HG02763 (cell line): ENCODE data around the gene HAS3.
"Not testable (repeated sequence)": the region's sequence is repeated elsewhere in the genome, so short reads cannot be mapped to it uniquely, and the experiment has no call there.

Experiments used
- ATAC-seq: cut with Tn5 transposase; IDR thresholded peaks from one replicate; pipeline ENCODE4 v1.9.1; 2021; ENCODE audit warnings: mild to moderate bottlenecking, moderate library complexity; ENCODE audit not compliant: unreplicated experiment

Gene HAS3, protein sequence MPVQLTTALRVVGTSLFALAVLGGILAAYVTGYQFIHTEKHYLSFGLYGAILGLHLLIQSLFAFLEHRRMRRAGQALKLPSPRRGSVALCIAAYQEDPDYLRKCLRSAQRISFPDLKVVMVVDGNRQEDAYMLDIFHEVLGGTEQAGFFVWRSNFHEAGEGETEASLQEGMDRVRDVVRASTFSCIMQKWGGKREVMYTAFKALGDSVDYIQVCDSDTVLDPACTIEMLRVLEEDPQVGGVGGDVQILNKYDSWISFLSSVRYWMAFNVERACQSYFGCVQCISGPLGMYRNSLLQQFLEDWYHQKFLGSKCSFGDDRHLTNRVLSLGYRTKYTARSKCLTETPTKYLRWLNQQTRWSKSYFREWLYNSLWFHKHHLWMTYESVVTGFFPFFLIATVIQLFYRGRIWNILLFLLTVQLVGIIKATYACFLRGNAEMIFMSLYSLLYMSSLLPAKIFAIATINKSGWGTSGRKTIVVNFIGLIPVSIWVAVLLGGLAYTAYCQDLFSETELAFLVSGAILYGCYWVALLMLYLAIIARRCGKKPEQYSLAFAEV

DNA sequence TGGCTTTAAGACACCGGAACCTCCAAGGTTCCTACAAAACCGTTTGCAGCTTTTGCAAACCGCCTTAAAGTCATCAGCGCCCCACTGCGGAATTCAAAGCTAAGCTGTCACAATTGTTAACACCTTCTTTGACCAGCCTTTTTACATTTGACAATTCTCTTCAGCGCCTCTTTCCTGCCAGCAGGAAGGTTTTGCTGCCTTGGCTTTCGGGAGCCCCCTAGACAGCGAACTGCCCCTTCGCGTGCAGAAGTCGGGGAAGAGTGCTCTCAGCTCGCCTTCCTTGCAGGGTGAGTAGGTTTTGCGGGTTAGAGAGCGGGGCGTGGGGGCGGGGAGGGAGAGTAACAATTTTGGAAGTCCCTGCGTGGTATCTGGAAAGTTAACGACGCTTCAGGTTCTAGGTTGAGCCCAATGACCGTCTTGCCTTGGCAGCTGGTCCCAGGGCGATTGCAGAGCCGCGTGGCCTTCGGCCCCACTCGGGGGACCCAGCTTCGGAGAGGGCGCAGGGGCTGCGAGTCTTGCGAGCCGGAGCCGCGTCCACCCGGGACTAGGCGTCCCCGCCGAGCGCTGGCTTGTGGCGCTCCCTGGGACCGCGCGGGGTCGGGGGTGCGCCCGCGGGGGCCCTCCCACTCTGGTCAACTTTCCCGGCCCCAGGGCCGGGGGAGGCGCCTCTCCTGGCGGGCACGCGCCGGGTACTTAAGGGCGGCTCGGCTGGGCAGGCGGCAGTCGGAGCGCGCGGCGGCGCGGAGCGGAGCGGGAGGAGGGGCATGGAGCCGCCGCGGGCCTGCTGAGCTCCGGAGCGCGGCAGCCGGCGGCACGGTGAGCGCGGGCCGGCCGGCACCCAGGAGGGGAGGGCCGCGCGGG, at the start of gene HAS3:
Gene HAS3, plus strand, starts transcription at position 153 of the 861 bp plus-strand sequence. CDS start 3,743 bp downstream, outside the sequence.
- no peak for ATAC-seq

DNA sequence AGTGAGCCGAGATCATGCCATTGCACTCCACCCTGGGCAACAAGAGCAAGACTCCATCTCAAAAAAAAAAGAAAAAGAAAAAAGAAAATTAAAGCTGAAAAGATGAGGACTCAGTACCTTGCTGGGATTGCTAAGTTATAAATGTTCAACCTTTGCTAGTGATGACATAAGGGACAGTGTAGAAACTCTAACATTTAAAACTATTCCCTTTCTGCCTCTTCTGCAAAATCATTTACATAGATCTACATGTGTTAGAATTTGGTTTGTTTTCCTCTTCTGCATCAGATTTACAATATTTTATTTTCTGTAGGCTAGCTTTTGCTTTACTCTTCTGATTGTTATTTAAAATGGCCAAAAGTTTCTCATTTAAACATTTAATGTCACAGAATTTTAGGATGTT, 49.5 kb upstream of the HAS3 start:
- ATAC-seq, result no peak

DNA sequence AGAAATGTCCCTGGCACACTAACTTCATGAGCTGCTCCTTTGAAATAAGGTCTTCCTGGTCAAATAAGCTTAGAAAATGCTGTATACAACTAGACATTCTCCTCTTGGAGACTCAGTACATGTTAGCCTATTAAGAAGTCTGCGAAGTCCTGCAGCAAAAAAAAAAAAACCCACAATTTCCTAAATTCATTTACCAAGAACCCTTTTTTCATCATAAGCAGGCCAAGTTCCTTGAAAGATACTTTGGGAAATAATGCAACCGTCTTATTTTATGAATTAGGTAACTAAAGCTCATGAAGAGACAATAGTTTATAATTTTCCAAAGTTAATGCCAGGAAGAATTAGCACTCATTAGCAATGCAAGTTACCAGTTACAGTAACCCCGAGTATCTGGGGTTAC, 49.0 kb upstream of the HAS3 start:
- no peak for ATAC-seq

DNA sequence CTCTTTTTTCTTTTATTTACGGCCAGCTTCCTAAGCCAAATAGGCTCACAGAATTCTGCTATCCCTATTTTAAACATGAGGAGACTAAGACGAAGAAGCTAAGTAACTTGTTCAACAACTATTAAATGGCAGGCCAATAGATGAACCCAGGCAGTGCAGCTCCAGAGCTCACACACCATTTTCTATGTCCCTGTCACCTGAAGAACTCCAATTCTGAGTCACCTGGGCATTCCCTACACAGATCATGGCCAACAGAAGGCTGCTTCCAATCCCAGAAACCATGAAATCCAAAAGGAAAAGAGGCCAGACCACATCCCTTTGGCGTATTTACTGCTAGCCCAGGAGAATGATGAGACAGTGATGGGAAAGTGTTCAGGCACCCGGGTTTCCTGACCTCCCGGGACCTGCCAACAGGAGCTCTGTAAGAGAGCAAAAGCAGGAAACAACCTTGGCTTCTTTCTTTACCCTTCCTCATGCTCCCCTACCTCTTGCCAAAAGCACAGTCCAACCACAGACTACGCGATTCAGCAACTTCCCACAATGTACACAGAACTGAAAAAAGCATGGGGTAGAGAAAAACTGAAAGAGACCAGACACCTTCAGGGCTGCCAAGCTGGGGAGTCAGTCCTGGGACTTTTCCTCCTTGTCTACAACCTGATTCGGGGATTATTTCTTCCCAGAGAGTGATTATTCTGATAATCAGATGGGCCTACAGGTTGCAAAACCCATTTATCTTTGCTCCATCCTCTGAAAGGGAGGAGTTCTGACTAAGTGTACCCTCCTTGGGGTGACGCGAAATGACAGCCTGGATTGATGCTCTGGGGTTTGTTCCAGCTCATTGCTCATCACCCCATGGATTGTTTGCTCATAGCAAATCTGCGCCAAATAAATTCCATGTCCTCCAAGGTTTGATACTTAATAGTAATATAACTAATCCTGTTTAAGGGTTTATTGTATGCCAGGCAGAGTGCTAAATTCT, 47.8 kb upstream of the HAS3 start:
- no peak for ATAC-seq

DNA sequence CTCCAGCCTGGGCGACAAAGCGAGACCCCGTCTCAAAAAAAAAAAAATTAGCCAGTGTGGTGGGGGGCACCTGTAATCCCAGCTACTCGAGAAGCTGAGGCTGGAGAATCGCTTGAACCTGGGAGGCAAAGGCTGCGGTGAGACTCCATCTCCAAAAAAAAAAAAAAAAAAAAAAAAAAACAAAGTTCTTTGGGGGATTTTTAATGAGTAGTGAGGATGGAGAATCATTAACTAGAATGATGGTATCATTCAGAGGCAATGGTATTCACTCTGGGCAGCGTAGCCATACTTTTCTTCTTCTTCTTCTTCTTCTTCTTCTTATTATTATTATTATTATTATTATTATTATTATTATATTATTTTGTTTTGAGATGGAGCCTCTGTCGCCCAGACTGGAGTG, 42.0 kb upstream of the HAS3 start:
- not testable (repeated sequence) for ATAC-seq

DNA sequence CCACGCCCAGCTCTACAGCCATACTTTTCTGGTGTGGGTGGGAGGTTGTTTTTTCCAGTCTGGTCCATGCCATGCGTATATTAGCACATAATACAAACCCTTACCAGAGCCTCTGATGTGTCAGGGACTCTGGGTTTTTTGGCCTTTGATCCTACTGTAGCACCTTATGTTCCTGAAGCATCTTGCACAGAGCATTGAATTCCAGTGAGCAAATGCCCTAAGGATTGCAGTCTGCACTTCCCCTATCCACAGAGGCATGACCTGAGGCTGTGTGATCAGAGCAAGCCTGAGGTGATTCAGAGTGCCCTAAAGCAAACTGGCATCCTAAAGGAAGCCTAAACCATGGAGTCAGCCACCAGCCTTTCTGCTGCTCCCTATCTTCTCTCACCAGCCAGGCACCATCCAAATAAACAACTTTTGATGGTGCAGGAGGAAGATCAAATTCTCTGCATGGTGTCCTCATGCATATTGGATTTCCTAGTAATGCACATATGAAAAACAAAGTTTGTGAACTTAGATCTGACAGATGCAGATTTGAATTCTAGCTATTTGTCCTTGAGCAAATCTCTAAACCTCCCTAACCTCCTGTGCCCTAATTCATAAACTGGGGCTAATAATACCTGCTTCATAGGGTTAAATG, 41.2 kb upstream of the HAS3 start:
- no peak for ATAC-seq

DNA sequence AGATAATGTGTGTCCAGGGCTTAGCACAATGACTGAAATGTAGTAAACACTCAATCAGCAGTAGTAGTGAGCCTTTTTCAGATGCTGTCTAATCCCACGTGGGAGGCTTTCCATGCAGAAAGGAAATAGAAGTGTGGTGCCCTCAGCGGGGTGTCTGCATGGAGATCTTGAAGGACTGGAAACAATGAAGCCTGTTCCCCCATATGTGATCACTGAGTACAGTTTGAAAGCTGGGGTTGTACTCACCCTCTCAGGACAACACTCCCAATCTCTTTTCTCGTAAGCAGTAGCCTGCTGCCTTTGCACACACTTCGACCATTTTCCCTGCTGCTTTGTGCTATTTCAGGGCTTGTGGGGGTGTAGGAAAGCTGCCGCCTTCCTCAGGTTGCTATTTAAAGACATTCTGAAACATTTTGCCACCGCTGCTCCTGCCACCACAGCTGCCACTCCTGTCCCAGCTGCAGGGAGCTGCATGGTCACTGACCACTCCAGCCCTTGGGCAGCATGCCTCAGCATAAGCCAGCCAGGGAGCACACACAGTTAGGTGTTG, 40.6 kb upstream of the HAS3 start:
- no peak for ATAC-seq

DNA sequence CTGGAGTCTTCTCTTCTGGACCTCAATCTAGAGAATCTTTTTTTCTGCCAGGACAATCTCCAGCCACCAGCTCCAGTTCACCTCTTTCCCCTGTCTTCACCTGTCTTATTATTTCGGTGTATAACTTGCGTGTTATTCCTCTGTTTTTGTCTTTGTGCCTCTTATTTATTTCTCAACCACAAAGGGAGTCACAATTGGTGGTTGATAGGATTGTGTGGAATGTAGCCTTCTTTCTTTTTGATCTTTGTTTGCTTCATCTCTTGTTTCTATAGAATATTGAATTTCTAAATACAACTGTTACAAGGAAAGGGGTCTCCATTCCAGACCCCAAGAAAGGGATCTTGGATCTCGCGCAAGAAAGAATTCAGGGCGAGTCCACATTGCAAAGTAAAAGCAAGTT, 35.9 kb upstream of the HAS3 start:
- no peak for ATAC-seq

DNA sequence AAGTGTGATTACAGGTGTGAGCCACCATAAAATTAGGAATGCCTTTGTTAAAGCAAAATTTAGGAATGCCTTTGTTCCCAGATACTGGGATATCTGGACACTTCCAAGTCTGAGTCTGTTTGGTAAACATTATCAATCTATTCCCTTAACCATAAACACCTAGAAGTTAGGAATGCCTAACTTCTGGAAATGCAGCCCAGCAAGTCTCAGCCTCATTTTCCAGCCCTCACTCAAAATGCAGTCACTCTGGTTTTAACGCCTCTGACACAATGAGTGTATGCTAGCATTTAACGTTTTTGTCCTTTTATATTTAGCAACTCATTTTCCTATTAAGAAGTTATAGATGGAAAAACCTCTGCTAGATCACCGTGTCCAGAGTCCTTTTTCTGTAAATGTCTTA, 34.4 kb upstream of the HAS3 start:
- no peak for ATAC-seq

DNA sequence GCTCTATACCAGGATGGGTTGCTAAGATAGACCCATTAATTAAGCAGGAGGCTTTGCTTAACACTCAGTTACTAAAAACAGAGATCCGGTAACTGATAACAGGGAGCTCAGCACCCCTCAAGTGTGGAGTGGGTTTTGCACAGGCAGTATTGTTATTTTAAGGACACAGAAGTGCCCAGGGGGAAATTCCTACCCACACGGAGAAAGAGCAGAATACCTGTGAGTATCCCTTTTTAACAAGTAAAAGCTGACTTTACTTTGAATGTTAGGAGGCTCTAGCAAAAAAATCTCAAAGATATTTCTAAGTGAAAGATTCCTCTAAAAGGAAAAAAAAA, 32.8 kb upstream of the HAS3 start:
- ATAC-seq, result no peak

DNA sequence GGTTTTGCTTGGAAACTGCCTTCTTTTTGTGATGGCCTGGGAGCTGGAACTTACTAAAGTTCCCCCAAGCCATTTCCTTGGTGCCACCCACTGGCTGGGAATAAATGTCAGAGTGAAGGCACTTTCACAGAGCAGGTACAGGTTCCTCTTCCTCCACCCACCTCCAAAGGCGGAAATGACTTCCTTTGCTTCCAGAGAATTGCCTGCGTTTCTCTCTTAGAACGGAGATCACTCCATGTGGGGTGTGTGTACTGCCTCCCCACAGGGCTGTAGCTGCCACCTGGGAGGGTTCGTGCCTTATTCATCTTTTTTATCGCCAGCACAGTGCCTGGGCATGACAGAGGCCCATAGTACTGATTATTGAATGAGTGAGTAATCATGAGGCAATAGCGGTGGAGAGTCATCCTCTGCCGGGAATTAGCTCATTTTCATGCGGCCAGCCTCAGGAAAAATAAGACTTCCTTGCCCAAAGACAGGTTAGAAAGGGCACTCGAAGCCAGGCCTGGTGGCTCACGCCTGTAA, 32.2 kb upstream of the HAS3 start:
- ATAC-seq, result no peak

DNA sequence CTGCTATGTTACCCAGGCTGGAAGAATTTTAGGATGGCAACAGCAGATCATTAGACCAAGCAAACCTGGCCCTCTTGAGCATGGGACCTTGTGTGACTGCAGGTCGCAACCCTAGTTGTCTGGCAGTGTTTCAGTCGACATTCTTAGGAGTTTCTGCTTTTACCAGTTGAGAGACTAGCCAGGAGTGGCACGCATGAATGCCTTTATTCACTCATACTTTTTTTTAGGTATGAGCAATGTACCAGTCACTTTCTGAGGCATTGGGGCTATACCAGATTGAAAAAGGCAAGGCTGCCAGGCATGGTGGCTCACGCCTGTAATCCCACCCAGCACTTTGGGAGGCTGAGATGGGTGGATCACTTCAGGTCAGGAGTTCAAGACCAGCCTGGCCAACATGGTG, 28.2 kb upstream of the HAS3 start:
- no peak for ATAC-seq

DNA sequence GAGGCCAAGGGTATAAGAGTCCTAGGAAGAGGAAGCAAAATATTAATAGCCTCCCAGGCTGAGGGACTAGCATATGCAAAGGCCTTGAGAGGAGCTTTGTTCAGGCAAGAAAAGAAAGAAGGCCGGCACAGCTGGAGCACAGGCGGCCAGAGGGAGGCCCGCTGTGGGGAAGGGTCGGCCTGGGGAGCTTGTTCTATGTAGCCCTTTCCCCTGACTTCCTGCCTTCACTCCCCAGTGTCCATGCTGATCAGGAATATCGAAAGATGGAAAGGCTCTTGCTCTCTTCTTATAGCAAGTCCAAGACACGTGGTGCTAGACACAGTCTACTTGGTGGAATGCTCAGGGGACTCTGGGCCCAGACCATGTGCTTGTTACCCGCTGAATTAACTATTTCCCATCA, 27.4 kb upstream of the HAS3 start:
- no peak for ATAC-seq

DNA sequence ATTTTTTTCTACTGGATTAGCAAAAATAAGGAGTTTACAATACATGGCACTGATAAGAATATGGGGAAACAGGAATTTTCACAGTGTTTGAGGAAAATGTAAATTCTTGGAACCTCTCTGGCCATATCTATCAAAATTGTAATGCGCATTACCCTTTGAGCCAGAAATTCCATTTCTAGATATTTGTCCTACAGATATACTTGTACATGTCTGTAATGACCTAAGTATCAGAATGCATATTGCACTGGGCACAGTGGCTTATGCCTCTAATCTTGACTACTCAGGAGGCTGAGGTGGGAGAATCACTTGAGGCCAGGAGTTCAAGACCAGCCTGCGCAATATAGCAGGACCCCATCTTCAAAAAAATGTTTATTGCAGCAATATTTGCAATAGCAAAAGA, 25.8 kb upstream of the HAS3 start:
- ATAC-seq, result no peak

DNA sequence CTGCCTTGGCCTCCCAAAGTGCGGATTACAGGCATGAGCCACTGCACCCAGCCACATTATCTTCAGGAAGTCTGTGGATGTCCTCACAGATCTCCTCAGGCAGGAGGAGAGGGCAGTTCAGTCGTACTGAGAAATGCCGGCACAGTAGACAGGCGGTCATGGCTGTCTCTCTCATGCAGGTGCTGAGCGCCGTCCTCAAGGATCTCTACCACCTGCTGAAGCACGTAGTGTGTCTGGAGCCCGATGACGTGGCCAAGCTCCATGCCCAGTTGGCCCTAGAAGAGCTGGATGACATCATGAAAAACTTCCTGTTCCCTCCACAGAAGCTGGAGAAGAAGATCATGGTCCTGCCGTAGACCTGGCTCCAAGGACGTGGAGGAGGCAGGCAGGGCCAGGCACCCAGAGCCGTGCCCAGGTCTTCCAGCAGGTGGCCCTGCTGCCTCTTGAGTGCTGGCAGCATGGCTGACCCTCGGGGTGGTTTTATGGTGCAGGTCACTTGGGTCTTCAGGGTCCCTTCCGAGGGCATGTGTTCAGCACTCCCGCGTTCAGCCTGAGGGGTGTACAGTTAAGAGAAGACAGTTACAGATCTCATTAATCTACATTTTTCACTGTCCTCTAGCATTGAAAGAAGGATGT, 22.0 kb upstream of the HAS3 start:
- ATAC-seq, result no peak

DNA sequence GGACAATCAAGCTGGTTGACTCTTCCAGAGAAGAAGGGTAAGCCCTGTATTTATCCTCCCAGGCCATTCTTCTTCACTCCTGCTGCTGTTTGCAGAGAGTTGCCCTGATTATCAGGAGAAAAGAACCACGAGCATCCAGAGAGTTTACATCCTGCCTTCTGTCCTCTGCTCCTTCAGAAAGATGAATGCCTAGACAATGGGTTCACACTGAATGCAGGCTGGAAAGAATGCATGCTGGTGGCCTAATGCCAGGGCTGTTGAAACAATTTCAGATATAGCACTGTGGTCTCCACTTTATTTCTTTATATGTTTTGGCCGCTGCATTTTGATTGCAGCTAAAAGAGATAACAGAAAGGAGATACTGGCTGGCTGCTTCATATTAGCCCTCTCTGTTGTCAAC, 21.2 kb upstream of the HAS3 start:
- no peak for ATAC-seq

DNA sequence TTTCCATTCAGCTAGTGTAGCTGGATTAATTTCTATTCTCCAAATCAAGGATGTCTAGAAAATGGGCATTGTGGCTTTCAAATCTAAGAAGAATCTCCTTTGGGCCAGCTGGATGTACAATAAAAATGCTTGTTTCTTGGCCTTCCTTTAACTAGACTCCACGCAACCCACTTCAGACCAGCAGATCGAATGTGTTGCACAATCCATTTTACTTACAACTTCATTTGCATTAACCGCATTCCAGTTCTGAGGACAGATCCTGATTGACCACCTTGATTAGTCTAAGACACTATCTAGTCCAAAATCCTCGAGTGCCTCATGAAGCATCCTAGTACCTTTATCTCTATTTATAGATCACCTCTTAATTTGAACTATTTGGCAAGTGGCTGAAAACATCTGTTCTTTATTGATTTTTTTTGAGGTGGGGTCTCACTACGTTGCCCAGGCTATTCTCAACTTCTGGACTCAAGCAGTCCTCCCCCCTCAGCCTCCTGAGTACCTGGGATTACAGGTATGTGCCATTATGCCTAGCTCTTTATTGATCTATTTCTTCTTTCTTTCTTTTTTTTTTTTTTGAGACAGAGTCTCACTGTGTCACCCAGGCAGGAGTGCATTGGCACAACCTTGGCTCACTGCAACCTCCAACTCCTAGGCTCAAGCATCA, 20.3 kb upstream of the HAS3 start:
- ATAC-seq, result no peak

DNA sequence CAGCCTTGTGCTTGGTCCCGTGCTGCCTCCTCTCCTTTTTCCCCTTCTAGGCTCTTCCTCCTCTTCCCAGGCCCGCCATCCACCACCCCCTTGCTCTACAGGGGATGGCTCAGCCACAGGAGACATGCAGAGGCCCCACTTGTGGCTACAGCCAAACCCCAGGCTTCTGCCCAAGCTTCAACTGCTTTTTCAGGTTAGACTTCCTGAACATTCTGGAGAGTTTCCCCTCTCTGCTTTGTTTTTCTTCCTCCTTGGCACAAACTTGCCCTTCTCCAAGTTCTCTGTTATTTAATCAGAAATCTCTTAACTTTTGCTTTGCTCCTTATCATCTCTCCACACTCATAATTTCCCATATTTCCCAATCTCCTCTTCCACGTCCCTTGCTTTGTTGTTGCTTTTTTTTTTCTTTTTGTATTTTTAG, 18.3 kb upstream of the HAS3 start:
- no peak for ATAC-seq

DNA sequence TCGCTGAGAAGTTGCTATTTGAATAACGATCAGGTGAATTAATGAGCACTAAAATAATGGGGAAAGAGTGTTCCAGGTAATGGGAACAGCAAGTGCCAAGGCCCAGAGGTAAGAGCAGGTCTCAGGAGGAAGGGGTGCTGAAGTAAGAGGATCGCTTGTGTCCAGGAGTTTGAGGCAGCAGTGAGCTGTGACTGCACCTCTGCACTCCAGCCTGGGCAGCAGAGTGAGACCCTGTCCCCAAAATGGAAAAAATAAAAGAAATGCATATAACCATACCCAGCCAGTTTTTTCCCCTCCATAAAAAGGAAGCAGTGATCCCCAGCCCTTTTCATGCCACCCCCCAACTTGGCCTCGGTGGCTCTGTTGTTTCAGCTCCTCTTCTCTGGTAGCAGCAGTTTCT, 16.8 kb upstream of the HAS3 start:
- ATAC-seq, result no peak
